Measurements from ENCODE around the gene PTPRD.

Gene PTPRD

GRCh38 chr9:9847750-9848149 is 765.1 kb downstream of the PTPRD start:
- no peak for DNase-seq

GRCh38 chr9:9846557-9846956 is 766.2 kb downstream of the PTPRD start:
- no peak for DNase-seq

- no peak for DNase-seq
These were observed 792.4 kb downstream of the PTPRD start for GRCh38 chr9:9820436-9820835.

GRCh38 chr9:9819886-9820285 is 792.9 kb downstream of the PTPRD start:
- DNase-seq: no peak

DNA sequence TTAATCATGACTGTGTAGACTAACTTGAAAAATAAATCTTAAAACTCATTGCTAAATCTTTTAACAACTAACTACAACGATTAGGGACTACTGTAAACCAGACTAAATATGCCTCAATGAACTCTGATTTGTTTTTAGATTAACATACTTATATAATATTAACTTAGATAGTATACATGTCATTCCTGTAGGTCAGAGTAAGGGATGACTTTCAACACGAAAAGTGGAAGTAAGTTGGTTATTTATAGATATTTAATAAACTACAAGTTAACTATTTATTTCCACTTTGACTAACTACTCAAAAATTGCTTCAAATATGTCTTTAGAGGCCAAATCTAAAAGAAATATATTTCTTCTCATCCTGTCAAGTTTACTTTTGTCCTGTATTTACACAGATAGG is 795.6 kb downstream of the PTPRD start:
- DNase-seq: no peak

GRCh38 chr9:9804109-9804508 is 808.7 kb downstream of the PTPRD start:
- DNase-seq: no peak

- DNase-seq: no peak
These were observed 813.5 kb downstream of the PTPRD start for GRCh38 chr9:9799287-9799686.

GRCh38 chr9:9792144-9792857 is 820.5 kb downstream of the PTPRD start:
- DNase-seq: no peak

DNA sequence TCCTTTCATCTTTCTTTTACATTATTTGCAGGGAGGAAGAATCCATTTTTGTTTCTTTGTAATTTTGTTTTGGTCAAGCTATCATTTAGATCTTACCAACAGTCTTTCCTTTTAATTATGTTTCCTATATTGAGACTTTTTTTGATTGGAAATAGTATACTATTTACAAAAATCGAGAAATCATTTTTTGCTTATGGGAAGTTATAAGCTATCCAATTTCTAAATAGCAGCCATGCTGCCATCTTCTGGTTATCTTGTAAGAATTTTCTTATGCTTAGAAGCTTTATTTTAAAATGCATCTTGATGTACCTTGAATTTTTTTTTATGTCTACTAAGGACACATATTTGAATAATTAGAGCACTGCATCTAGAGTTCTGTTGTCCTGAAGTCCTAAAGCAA is 821.2 kb downstream of the PTPRD start:
- peak; percentile 3 for DNase-seq

DNA sequence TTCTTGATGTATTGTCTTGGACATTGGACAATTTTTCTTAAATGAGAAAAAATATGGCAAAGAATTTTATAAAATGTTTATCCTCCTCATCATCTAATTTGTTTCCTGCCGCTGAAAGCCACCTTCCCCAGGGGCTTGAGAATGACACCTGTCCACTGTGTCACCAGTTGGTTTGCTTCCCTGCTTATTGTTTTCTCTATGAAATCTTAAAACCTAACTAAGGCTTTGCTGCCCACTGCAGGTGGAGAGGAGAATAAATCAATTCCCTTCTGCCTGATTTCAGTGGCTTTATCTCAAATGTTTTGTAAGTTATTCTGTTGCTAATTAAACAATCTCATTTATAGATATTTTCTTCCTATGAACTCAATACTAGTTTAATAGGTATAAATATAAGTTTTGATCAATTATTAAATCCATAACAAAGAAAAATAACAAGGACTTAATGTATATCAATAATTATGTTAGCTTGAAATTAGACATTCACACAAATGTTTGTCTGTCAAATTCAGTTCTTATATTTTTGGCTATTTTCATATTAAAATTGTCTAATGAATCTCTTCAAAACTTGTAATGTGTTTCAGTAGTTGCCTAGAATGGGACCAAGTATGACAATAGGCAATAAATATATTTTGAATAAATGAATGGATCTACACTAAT is 822.5 kb downstream of the PTPRD start:
- DNase-seq: peak; percentile 24

GRCh38 chr9:9783711-9784110 is 829.1 kb downstream of the PTPRD start:
- DNase-seq: no peak

- no peak for DNase-seq
These were observed 829.6 kb downstream of the PTPRD start for GRCh38 chr9:9783211-9783610.

DNA sequence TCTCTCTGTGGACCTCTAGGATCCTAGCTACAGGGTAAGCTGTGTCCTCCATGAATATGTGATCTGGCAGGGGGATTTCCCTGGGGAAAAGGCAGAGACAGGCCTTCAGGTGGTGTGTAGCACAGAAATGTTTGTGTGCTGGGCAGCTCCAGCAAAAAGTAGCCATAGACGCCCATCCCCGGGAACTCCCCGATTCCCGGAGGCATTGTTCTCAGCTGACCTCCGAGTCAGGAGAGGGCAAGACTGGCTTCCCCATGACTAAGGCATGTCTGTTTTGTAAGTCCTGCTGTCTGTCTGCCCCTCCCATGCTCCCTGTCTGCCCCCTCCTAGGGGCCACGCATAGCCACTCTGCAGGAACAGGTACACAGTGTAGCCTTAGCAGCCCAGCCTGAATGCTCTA is 834.5 kb downstream of the PTPRD start:
- DNase-seq: no peak

- no peak for DNase-seq
These were observed 838.3 kb downstream of the PTPRD start for GRCh38 chr9:9774471-9774870.

DNA sequence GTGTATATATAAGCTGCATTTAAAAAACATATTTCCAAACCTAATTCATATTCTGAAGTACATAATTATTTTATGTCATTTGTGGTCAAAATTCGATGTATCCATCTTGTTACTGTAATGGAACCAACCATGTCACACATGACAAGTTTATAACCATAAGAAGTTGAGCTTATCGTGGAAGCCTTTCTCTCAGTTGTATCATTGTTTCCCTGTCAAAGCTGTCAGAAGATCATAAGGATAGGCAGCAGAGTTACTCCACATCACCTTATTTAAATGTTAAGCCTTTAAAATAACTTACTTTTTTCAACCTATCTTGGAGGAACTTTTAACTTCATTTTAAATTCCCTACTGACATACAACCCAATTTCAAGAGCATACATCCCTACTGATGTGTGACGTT is 841.5 kb downstream of the PTPRD start:
- DNase-seq: no peak

GRCh38 chr9:9764821-9765220 is 848.0 kb downstream of the PTPRD start:
- no peak for DNase-seq

- DNase-seq: no peak
These were observed 858.6 kb downstream of the PTPRD start for GRCh38 chr9:9754186-9754585.

GRCh38 chr9:9753266-9753665 is 859.5 kb downstream of the PTPRD start:
- no peak for DNase-seq

DNA sequence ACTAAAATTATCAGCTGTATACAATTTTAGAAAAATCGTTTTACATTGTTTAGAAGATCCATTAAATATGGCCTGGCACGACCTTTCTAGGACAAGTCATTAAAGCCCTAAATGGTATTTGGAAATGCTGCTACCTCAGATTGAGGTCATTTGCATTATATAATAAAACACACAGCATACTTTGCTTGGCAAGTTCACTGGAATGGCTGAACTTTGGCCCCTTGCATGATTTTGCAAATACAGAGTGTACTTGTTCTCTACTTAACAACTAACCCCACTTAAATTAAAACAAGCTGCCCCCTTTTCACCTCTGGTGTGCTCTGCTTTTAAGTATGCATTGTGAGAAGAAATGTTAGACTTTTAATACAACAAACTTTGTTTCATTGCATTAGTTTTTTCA is 860.1 kb downstream of the PTPRD start:
- DNase-seq: no peak

GRCh38 chr9:9751996-9752395 is 860.8 kb downstream of the PTPRD start:
- DNase-seq: no peak

DNA sequence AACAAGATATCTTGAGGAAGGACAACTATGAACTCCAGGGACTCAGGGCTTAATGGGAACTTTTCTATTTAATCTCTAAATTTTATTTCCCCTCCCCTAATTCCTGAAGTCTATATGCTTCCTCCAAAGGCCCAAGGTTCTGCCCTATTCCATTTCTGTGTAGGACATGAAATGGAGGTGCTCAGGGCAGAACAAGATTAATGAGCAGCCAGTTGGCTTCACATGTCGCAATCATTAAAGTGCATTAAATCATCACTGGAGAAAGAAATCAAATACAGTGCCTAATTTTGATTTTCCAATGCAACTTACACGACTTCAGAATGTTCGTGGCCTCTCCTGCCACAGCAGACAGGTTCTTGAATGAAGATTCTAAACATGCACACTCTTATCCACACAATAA is 862.1 kb downstream of the PTPRD start:
- no peak for DNase-seq

GRCh38 chr9:9749591-9749990 is 863.2 kb downstream of the PTPRD start:
- DNase-seq: no peak

- no peak for DNase-seq
These were observed 865.0 kb downstream of the PTPRD start for GRCh38 chr9:9747787-9748186.

DNA sequence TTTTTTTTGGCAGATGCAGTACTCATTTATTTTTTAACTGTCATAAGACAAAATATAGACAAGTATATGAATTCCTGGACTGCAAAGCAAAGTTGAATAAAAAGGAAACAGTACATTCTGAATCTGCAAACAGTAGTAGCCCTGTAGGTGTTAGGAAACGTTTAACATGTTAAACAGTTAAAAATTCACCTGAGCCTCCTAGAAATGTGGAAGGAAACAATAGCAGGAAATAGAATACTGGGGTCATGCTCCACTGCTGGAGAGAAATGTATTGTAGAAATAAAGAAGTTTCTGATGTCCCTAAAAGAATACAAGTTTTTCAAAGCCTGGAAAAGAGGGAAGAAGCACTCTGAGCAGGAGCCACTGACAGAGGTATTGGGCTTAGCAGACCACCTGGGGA is 866.0 kb downstream of the PTPRD start:
- DNase-seq: no peak

DNA sequence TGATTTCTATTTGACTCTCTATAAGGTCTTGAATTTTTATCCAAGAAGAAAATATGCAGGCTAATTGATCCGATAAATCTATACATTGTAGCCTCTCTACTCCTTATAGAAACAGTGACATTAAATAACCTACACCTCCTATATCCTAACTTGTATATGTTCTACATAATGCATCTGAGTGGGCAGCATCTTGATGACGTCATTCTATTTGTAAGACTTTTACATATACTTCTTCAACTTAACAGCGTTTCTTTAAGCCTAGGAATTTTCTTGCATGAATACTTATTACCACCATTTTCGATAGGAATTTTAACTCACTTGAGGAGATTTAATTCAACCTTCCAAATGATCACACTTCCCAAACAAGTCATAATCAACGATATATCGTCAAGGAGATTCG is 869.0 kb downstream of the PTPRD start:
- DNase-seq: no peak

Measured in DMS79 (cell line).